8988T (cell line): ENCODE data around the gene SCOC.
"Not testable (repeated sequence)": the region's sequence is repeated elsewhere in the genome, so short reads cannot be mapped to it uniquely, and the experiment has no call there.

ENCODE experiments used
- DNase-seq: peaks from one replicate; pipeline ENCODE4 v3.0.0; 2011

The SCOC gene

GRCh38 chr4:140363051-140363450 is 10.4 kb upstream of the SCOC start:
- DNase-seq, result no peak

- DNase-seq, result no peak
Observed at GRCh38 chr4:140363558-140363957, 9.9 kb upstream of the SCOC start.

- DNase-seq, result no peak
Observed at GRCh38 chr4:140367738-140368137, 5.7 kb upstream of the SCOC start.

GRCh38 chr4:140368686-140369085 is 4.8 kb upstream of the SCOC start:
- DNase-seq, result no peak

GRCh38 chr4:140372751-140373327 is 607 bp upstream of the SCOC start:
- DNase-seq, result no peak

DNA sequence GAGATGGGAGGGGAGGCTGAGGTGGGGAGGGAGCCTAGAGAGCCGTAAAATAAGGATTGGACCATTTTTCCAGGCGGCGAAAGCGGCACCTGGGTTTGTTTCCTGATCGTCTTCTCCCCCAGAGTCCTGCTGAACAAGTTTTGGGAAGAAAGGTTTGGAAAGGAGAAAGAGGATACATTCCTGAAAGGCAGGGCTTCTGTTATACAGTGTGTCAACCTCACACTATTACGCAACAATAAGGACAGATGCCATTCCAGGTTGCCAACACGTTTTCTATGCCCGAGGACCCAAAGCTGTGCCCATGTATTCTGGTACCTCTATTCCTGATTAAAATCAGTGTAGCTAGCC is 658 bp downstream of the SCOC start:
- DNase-seq, result no peak

DNA sequence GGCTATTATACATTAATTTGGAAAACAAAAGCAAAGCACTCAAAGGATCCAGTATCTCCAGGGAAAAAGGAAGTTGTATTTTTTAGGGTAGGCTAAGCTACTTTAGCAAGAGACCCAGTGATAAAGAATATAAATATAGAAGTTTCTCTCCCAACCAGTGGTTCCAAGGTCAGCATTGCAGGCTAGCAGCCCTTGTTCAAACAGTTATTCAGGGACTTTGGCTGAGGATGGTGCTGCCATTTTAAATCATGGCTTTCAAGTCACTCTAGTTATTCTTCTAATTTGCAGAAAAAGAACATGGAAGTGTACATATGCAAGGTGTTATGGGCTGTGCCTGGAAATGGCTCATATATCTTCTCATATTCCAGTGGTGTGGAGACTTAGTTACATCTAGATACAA is 9.3 kb downstream of the SCOC start:
- DNase-seq, result no peak

DNA sequence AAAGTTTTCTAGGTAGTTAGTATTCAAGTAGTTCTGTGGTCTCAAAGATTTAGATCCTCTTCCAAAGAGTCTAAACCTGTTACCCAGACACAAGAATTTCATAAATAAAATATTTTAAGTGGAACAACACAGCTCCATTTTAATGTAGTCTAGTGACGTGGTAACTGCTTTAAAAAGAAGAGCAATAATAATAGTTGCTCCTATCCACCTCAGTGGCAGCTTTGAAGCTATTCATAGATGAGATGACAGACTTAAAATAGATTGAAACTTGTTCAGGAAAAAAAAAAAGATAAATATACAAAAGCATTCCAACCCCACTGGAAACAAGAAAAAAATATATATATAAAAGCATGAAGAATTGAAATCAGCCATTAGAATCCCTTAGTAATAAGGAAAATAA is 14.6 kb downstream of the SCOC start:
- DNase-seq, result no peak

DNA sequence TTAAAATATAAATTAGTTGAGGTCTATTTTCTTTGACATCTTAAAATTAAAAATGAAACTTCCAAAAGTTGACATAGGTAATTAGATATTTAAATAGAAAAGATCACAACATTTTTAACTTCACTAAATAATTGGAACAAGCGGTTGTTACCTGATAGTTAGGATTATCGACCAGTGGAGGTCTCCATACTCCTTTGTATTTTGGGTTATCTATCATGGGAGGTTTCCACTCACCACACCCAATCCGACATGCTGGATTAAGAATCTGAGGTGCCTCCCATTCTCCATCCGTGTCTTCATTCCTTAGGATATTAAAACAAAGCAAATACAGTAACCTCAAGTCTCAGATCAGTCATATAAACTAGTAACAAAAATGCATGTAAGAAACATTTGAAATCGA is 22.2 kb downstream of the SCOC start:
- no peak for DNase-seq

DNA sequence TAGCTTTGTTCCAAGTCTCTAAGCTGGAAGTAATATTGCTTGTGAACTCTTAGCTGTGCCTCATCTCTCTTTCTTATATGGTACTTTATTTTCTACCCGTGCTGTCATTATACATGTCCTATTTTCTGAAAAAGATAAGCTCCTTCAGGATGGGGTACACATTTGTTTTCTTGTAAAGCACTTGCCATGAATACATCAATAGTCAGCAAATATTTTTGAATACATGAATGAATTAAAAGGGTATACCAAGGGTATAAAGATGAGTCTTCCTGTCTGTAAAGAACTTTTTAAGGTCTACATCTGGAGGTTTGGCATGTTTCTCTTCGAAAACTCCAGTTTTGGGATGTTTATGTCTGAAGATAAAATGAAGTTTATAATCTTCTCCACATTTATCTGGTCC is 26.7 kb downstream of the SCOC start:
- DNase-seq, result no peak

- DNase-seq, result no peak
Observed at GRCh38 chr4:140406292-140406691, 32.8 kb downstream of the SCOC start.

- DNase-seq, result no peak
Observed at GRCh38 chr4:140408974-140409373, 35.5 kb downstream of the SCOC start.

- not testable (repeated sequence) for DNase-seq
Observed at GRCh38 chr4:140413130-140413969, 39.9 kb downstream of the SCOC start.

DNA sequence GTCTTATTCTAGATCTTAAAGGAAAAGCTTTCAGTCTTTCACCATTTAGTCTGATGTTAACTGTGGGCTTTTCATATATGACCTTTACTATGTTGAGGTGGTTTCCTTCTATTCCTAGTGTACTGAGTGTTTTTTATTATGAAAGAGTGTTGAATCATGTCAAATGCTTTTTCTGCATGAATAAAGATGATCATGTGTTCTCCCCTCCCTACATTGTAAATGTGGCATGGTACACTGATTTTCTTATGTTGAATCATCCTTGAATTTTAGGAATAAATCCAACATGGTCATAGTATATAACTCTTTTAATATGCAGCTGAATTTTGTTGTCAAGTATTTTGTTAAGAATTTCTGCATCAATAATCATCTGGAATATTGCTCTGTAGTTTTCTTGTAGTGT is 49.7 kb downstream of the SCOC start:
- no peak for DNase-seq

DNA sequence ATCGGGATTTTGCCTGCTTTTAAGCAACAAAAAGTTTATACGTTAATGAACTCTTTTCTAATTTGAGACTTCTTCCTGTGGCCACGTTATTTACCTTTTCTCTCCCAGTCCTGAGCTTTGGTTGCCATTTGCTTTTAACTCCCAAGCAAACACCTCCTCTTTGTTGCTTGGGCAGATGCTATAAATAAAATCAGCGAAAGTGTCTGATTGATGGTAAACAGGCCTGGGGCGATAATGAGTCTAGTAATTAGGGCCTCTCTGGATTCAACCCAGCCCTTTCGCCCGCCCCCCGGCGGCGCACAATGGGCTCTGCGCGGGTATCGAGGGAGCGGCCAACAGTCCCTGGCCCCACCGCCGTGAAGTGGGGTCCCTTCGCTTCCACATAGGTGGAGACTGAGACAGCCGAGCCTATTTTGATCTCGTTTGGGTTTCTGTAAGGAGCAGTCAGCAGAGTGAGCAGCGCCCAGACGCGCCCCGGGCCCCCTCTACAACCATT is 53.2 kb downstream of the SCOC start:
- peak; percentile 10 for DNase-seq

DNA sequence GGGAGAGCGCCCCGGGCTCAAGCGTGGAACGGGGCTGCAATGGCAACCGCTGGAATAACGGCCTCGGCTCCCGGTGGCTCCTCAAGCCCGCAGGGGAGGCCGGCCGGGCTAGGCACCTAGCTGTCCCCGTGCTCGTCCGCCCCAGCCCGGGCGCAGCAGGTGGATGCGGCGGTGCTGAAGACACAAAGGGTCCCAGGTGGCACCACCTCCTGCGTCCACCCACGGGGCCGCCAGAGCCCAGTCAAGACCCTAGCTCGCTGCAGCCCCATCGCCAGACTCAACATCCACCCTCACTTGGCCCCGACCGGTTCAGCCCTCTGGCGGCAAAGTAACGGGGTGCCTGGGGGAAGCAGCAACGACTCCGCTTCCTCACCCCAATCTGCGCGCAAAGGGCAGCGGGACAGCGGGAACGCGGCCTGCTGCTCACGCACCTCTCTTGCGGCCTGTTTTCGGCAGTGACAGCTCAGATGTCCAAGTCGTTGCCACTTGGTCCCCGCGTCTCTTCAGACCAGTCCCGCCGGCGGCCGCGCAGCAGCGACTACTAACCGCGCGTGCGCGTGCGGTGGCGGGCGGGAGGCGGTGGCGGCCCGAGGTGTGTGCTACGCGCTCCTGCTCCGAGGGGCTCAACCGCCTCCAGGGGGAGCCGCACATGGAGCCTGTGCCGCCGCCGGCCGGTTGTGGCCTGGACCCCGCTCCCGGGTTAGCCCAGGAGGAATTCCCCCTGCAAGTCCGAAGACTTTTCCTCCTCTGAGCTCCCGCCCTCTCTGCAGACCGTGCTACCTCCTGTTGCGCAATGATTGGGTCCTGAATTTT is 53.9 kb downstream of the SCOC start, which contains the start of gene CLGN:
CLGN (minus strand) TSS at position 543 of the 813 bp plus-strand sequence. CDS start 14,570 bp downstream, outside the sequence.
- DNase-seq, result peak; percentile 47

DNA sequence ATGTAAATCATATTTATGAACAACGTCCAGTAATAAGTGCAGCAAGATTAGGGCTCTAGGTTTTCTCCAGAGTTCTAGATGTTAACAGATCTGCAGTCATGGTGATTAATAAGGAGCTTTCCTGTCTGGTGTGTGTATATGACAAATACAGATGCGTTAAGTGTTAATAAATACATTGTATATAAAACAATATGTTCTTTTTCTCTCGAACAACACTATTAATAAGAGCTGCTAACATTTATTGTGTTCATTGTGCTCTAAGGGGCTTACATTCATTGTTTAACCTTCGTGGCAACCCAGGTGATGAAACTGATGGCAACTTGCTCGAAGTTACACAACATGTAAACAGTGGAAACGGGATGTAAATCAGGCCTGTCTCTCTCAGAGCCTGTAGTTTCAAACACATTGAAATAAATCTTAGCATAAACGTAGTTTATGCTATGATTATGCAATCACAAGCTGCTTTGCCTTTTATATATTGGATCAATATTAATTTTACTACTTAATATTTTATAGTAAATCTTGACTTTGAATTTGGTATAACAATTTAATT is 54.5 kb downstream of the SCOC start:
- DNase-seq, result no peak
